GM21390 (cell line): ENCODE results near the gene HSPBP1.

Source experiments
- ATAC-seq: cut with Tn5 transposase; IDR thresholded peaks from one replicate; pipeline ENCODE4 v1.9.1; 2021; ENCODE audit not compliant: unreplicated experiment

HSPBP1 gene

GRCh38 chr19:55305491-55305890 lies 25.6 kb upstream of the HSPBP1 start:
- ATAC-seq, result no peak

DNA sequence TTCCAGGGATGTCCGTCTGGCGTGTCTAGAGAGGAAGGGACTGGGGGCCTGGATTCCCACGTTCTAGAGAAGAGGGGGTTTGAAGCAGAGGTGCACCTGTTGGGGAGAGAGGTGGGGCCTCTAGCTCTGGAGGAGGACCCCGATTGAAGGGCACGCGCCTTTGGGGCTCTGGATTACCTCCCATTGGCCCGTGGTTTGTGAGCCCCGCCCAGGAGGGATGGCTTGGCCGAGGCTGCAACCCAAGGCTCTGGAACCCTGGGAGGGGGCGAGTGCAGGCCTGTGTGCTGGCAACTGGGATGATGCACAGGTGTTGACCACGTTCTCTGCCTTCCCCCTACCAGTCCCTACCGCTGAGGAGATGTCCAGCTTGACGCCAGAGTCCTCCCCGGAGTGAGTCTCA lies 25.1 kb upstream of the HSPBP1 start:
- no peak for ATAC-seq

- no peak for ATAC-seq
These were observed 24.5 kb upstream of the HSPBP1 start for GRCh38 chr19:55304279-55304978.

DNA sequence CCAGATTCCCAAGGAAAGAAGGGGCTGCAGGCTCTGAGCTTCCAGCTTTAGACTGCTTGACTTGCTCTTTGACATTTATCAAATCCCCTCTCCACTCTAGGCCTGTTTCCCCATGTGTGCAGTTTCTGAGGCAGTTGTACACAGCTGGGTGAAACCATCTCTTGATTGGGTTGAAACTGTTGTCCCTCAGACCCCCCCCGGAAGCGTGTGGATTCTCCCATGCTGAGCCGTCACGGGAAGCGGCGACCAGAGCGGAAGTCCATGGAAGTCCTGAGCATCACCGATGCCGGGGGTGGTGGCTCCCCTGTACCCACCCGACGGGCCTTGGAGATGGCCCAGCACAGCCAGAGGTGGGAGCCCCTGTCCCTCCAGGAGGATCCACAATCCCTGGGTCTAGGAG lies 23.6 kb upstream of the HSPBP1 start:
- ATAC-seq, result no peak

DNA sequence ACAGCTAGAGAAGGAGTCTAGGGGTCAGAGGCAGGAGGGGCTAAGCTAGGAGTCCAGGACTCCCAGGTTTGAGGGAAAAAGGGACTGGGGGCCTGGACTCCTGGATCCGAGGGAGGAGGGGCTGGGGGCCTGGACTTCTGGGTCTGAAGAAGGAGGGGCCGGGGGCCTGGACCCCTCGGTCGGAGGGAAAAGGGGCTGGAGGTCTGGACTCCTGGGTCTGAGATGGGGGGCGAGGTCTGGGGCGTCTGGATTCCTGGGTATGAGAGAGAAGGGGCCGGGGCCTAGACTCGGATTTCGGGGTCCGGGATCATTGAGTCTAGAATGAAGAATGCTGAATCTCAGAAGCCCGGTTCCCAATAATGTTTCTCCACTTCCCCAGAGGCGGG lies 22.4 kb upstream of the HSPBP1 start:
- no peak for ATAC-seq

DNA sequence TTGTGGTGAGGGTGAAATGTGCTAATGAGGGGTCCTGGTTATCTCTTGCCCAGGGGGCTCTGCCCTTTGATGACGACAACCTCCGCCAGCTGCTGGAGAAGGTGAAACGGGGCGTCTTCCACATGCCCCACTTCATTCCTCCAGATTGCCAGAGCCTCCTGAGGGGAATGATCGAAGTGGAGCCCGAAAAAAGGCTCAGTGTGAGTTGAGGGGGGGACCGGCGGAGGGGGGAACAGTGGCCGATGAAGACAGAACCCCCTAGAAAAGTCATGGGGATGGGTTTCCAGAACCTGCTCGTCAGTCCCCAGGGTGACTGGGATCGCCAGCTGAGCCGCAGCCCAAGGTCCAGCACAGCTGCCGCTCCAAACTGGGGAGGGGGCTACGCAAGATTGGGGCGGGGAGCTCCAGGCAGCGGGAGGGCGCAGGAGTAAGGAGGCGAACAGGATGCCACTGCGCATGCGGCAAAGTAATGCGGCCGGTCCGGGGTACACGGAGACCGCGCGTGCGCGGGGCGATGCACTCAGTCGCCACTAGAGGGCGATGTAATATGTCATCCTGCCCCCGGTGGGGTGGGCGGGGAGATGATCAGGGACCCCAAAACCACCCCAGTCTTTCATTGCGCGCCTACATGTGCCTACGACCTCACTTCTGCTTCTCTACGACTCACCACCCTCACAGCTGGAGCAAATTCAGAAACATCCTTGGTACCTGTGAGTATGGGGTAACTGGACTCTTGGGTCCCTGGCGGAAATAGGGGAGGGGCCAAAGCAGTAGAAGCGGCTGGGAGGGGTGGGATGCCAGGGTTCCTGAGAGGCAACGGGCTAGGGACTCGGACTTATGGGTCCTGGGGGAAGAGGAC lies 21.8 kb upstream of the HSPBP1 start:
- ATAC-seq, result no peak

DNA sequence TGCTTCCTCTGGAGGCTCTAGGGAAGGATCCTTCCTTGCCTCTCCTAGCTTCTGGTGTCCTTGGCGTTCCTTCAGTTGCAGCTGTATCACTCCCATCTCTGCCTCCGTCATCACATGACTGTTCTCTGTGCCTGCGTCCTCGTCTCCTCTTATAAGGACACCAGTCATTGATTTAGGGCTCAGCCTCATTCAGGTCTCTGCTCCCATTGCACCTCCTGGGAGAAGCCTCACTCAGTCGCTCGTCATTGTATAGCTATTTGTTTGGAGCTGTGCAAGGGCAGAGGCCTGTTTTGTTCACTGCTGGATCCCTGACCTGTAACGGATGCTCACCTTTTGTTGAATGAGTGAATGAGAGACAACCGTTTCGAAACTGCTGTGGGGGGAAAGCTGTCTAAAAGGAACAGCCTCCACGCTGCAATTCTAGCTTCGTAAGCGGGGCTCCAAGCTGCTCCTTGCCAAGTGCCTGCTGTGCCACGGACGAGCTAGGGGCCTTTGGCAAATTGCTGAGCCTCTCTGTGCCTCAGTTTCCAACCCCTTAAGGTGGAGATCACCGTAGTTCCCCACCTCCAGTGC lies 21.1 kb upstream of the HSPBP1 start:
- no peak for ATAC-seq

- ATAC-seq, result no peak
These were observed 20.1 kb upstream of the HSPBP1 start for GRCh38 chr19:55299991-55300390.

GRCh38 chr19:55297267-55297666 lies 17.4 kb upstream of the HSPBP1 start:
- no peak for ATAC-seq

GRCh38 chr19:55289117-55289796 lies 9.3 kb upstream of the HSPBP1 start:
- no peak for ATAC-seq

DNA sequence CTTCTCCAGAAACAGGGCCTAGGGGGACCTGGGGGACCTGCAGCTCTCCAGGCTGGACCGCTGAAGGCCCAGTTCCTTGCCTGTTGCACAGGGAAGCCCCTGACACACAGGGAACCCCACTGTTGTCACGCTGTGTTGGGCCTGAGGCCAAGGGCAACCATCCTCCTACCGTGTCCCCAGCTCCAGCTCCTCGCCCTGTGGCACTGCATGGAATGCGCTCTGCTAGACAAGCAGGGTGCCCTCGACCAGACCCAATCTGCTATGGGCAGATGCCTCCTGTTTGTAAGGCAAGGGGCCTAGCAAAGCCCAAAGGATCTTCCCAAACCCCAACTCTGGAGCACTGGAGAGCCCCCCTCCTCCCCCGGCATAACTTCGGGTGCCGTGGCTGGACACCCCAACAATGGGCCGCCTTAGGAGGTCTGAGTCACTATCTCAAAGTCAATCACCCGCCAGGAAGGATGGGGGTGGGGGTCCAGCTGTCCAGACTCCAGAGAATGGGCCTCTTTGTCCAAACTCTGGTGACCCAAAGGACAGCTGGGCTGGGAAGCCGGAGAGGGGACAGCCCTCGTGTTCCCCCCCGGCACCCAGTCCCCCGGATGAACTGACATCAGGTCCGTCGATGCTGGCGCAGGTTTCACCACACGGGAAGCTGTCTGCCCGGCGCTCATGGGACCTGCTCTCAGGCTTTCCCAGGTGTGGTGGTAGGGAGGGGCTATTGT lies 7.6 kb upstream of the HSPBP1 start:
- ATAC-seq, result no peak

GRCh38 chr19:55285229-55285890 lies 5.5 kb upstream of the HSPBP1 start:
- ATAC-seq, result no peak

GRCh38 chr19:55284405-55285058 lies 4.6 kb upstream of the HSPBP1 start:
- ATAC-seq, result no peak

- ATAC-seq, result no peak
These were observed 3.9 kb upstream of the HSPBP1 start, which contains the start of gene BRSK1 for GRCh38 chr19:55283548-55284377. Gene BRSK1, plus strand, starts transcription at chr19:55283997. Its CDS starts 446 bp downstream, at chr19:55284443.

- ATAC-seq, result no peak
These were observed 570 bp downstream of the HSPBP1 start for GRCh38 chr19:55279340-55279739.

GRCh38 chr19:55278391-55279135 lies 1.3 kb downstream of the HSPBP1 start:
- ATAC-seq, result no peak

DNA sequence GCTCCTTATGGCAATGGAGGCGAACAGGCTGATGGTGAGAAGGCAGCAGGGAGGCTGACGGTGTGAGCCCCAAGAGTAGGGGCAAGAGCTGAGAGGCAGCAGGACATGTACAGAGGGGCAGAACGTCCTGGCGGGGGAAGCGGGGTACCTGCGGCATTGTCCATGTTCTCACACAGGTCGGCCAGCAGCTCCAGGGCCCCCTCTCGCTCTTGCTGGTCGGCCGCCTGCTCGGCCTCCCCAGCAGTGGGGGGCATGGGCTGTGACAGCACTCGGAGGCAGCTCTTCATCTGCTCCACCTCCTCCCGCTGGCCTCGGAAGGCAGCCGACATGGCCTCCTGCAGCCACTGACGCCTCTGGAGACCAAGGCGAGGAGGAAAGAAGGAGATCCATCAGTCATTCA lies 2.4 kb downstream of the HSPBP1 start:
- no peak for ATAC-seq
